Measurements from ENCODE around the gene PLEKHG4B.

GRCh38 chr5:142246-142810 lies 50.4 kb downstream of the PLEKHG4B start:
- TF ChIP-seq, protein P1, sequence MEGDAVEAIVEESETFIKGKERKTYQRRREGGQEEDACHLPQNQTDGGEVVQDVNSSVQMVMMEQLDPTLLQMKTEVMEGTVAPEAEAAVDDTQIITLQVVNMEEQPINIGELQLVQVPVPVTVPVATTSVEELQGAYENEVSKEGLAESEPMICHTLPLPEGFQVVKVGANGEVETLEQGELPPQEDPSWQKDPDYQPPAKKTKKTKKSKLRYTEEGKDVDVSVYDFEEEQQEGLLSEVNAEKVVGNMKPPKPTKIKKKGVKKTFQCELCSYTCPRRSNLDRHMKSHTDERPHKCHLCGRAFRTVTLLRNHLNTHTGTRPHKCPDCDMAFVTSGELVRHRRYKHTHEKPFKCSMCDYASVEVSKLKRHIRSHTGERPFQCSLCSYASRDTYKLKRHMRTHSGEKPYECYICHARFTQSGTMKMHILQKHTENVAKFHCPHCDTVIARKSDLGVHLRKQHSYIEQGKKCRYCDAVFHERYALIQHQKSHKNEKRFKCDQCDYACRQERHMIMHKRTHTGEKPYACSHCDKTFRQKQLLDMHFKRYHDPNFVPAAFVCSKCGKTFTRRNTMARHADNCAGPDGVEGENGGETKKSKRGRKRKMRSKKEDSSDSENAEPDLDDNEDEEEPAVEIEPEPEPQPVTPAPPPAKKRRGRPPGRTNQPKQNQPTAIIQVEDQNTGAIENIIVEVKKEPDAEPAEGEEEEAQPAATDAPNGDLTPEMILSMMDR (IDR thresholded peaks at IDR 0.05; ENCODE audit: insufficient read depth, low read length, poor library complexity, severe bottlenecking), result no peak
- TF ChIP-seq EZH2phosphoT487 (conservative IDR thresholded peaks at IDR 0.05; ENCODE audit: low read length), result no peak
